ENCODE data around the gene COL4A2.

The COL4A2 gene

GRCh38 chr13:110290153-110290552 lies 16.9 kb upstream of the COL4A2 start:
- DNase-seq (ENCODE audit: low spot score) = no peak

DNA sequence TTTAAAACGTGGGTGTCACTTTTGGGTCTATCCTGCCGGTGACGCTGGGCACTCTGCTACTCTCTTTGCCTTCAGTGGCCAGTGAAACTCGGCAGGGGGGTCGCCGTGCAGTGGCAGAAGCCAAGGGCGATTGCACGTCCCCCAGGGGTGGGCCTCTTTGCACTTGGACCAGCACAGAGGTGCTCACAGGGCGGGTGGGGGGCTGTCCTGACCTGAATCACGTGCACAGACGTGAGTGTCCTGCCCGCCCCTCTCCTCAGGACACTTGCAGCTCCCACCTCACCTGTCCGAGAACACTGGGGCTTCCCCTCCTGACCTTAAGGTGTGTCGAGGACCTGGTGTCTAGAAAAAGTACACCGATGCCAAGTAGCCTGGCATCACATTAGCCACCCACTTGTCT lies 16.3 kb upstream of the COL4A2 start:
- DNase-seq (ENCODE audit: low spot score) = no peak

DNA sequence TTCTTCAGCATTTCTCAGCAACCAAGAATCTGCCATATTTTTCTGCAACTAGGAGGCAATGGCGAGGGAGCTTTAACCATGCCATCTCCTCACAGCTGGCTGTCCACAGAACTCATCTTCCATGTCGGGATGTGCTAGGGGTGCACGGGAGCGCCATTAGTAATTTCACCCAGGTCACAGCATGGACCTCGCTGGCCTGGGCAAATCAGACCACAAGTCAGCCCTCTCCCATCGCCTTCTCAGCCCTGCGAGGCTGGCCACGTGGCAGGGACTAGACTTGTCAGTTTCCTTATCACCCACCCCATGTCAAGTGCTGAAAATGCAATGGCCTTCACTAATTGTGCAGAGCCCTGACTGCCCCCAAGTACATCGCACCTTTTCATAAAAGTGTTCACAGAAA lies 15.8 kb upstream of the COL4A2 start:
- no peak for DNase-seq (ENCODE audit: low spot score)

DNA sequence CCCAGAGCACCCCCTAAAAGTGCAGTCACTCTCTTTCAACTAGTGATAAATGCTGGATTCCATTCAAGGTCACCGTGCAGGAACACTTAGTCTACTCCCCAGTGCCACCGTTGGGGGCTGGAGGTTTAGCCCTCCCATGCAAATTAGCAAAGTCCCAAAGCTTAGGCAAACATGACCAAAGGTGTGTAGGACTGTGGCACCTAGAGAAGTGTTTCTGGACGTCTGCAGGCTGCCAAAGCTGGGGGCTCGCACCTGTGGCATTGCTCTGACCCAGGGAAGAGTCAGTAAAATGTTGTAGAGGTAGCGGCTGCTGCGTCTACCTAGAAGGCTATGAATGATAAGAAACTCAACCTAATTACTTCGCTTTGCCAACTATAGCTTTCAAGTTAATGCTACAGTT lies 14.0 kb upstream of the COL4A2 start:
- no peak for DNase-seq (ENCODE audit: low spot score)

DNA sequence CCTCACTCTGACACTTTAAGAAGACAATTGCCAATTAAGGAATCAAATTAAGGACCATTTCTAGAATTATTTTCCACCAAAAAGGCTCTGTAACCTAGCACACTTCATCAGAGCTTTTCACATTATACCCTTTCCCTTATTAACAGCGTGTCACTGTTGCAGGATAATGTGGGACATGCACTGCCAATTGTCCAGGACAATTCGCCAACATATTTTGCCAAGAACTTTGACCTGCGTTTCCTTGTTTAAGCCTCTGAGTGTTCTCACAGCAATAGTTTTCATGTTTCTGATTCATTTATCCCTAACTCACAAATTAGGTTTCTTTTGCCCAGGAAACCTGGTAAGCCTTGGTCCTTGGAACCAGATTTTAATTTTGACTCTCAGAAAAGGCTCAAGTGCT lies 13.4 kb upstream of the COL4A2 start:
- DNase-seq (ENCODE audit: low spot score) = no peak

DNA sequence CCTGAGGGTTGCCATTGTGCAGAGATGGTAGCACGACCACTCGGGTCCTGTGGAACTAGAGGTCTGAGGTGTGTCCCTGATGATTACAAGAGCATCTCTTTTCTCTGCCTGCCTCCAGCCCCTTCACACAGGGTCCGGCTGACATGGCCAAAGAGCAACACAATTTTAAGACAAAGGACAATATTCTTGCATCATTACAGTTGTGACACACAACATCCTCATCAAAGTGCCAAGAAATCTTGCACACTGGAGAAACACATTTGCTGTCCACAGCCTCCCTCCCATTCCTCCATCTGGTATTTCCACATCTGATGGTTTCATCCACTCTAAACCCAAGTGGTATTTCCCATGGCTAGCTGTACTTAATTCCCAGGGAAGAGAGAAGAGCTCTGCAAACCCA lies 12.9 kb upstream of the COL4A2 start:
- no peak for DNase-seq (ENCODE audit: low spot score)

GRCh38 chr13:110294622-110295021 lies 12.5 kb upstream of the COL4A2 start:
- no peak for DNase-seq (ENCODE audit: low spot score)

GRCh38 chr13:110297011-110297410 lies 10.1 kb upstream of the COL4A2 start:
- DNase-seq (ENCODE audit: low spot score) = no peak

- DNase-seq (ENCODE audit: low spot score) = no peak
Observed at GRCh38 chr13:110297766-110298504, 9.1 kb upstream of the COL4A2 start.

- DNase-seq (ENCODE audit: low spot score) = peak; percentile 51
Observed at GRCh38 chr13:110298505-110299282, 8.4 kb upstream of the COL4A2 start.

- DNase-seq (ENCODE audit: low spot score) = no peak
Observed at GRCh38 chr13:110299283-110299840, 7.7 kb upstream of the COL4A2 start.

- DNase-seq (ENCODE audit: low spot score) = no peak
Observed at GRCh38 chr13:110300090-110300815, 6.8 kb upstream of the COL4A2 start.

- no peak for DNase-seq (ENCODE audit: low spot score)
Observed at GRCh38 chr13:110301083-110301482, 6.0 kb upstream of the COL4A2 start.

GRCh38 chr13:110301606-110302553 lies 5.2 kb upstream of the COL4A2 start:
- no peak for DNase-seq (ENCODE audit: low spot score)

- no peak for DNase-seq (ENCODE audit: low spot score)
Observed at GRCh38 chr13:110302997-110303396, 4.1 kb upstream of the COL4A2 start.

DNA sequence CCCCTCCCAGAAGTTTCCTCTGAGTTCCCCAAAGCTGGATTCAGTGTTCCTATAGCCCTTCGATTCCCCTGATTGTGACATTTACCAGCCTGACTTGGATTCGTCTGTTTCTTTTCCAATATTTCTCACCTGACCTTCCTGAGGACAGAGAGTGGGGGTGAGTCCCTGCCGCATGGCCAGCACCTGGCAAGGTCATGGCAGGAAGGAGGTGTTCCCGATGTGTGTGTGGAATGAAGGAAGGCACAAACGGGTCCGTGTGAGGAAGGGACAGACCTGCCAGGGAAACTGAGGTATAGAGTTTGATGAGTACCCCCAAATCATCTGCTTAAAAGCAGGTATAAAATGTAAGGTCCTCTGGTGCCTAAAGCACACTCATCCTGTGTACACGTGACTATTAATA lies 3.4 kb upstream of the COL4A2 start:
- no peak for DNase-seq (ENCODE audit: low spot score)

DNA sequence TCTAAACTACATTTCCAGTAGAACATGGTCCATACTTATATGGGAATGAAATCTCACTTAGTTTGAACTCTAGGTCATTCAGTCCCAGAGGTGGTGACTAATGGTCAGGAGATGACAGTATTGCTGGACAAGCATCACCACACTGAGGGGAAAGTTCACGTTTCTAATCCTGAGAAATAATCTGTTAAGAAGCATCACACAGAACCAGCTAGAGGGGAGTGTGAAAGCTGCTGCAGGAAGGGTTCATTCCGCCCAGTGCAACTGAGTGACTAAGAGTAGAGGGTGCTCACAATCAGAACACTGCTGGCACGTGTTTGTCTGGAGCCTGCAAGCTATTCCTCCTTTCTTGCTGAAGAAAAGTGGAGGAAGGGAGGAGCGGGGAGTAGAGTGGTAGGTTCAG lies 2.8 kb upstream of the COL4A2 start:
- no peak for DNase-seq (ENCODE audit: low spot score)

- DNase-seq (ENCODE audit: low spot score) = no peak
Observed at GRCh38 chr13:110305001-110305400, 2.1 kb upstream of the COL4A2 start.

DNA sequence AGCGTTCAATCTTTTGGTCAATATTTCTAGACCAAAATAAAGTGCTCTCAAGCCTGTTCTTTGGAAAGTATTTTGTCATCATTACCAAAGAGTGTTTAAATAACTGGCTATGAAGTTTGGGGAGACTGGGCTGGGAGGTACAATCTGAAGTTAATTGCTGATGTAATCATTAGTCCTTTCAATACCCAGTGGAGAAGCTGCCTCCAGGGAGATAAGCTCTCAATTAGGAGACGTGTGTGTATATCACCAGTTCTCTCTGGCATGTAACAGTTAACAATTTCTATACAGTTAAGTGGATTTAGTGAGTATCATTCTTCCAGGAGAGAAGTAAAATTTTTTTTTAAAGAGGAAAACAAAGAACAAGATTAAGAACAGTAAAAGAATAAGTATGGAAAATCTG lies 1.5 kb upstream of the COL4A2 start:
- DNase-seq (ENCODE audit: low spot score) = no peak

DNA sequence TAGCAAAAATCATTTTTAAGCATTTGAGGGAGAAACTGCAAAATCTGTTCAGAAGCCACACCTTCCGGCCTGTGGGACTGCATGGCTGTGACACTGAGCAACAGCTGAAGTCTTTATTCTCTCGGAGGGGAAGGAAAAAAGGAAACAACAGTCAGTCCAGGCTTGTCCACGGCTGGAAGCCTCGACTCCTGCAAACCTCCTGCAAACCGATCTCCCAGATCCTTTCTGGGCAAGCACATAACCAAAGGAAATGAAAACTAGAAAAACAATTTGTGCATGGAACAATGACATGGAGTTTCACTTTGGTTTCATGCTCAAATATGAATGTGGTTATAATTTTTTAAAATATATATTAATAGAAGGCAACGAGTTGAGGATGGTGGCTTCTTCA lies 1.1 kb upstream of the COL4A2 start:
- DNase-seq (ENCODE audit: low spot score) = no peak

DNA sequence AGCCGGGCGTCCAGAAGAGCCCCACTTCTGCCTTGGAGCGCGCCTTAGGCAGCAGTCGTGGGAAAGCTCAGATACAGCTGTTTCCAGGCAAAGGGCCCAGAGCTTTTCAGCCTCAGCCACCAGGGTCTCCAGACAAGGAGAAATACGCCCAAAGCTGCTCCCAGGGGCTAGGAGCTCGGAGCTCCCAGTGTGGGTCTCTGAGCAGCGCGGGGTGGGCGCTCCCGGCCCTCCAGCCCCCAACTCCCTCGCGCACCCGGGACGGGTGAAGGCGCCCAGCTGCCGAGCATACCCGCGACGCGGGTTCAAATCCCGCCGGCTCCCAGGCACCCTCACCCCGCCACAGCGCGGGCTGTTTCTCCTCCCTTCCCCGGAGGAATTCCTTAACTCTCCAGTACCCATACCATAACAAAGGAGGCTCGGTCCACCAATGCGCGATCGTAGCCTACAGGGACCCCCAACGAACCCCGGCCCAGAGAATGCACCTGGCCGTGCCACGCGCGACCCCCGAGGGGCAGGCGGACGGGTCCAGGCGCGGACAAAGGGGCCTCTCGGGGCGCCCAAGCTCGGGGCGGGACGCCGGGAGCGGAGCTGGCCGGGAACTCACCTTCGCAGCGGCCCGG lies 634 bp upstream of the COL4A2 start:
- no peak for DNase-seq (ENCODE audit: low spot score)
